ENCODE measurements around the gene GFI1B.

- TF ChIP-seq, protein P1, sequence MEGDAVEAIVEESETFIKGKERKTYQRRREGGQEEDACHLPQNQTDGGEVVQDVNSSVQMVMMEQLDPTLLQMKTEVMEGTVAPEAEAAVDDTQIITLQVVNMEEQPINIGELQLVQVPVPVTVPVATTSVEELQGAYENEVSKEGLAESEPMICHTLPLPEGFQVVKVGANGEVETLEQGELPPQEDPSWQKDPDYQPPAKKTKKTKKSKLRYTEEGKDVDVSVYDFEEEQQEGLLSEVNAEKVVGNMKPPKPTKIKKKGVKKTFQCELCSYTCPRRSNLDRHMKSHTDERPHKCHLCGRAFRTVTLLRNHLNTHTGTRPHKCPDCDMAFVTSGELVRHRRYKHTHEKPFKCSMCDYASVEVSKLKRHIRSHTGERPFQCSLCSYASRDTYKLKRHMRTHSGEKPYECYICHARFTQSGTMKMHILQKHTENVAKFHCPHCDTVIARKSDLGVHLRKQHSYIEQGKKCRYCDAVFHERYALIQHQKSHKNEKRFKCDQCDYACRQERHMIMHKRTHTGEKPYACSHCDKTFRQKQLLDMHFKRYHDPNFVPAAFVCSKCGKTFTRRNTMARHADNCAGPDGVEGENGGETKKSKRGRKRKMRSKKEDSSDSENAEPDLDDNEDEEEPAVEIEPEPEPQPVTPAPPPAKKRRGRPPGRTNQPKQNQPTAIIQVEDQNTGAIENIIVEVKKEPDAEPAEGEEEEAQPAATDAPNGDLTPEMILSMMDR (IDR thresholded peaks at IDR 0.05): no peak
- TF ChIP-seq EZH2 (IDR thresholded peaks at IDR 0.05): no peak
Measured at GRCh38 chr9:133028221-133028620, 49.7 kb downstream of the GFI1B start.

Data from neural progenitor cell (in vitro differentiated cells).